Osteocyte (in vitro differentiated cells): ENCODE measurements around the gene CHST11. TPM values are rescaled to one million over a fixed set of nuclear protein-coding genes. Genes with fewer than 3 reads are reported as not detected.

Experiments used
- DNase-seq: peaks from one replicate; pipeline ENCODE4 v3.0.0; 2021; ENCODE audit warnings: mixed read lengths; ENCODE audit not compliant: unreplicated experiment; ENCODE audit errors: extremely low spot score
- H3K27ac Mint-ChIP-seq: one replicate; pipeline ENCODE4 v1.8.0; 2021; ENCODE audit warnings: mild to moderate bottlenecking, mixed read lengths; ENCODE audit not compliant: unreplicated experiment
- H3K27me3 Mint-ChIP-seq: one replicate; pipeline ENCODE4 v1.8.0; 2021; ENCODE audit warnings: mixed read lengths; ENCODE audit not compliant: unreplicated experiment
- H3K36me3 Mint-ChIP-seq: one replicate; pipeline ENCODE4 v1.8.0; 2021; ENCODE audit warnings: mixed read lengths; ENCODE audit not compliant: unreplicated experiment
- H3K4me1 Mint-ChIP-seq: one replicate; pipeline ENCODE4 v1.8.0; 2021; ENCODE audit warnings: mixed read lengths; ENCODE audit not compliant: unreplicated experiment
- H3K4me3 Mint-ChIP-seq: one replicate; pipeline ENCODE4 v1.8.0; 2021; ENCODE audit warnings: mild to moderate bottlenecking, moderate library complexity, mixed read lengths; ENCODE audit not compliant: unreplicated experiment
- H3K9me3 Mint-ChIP-seq: one replicate; pipeline ENCODE4 v1.8.0; 2021; ENCODE audit warnings: mixed read lengths; ENCODE audit not compliant: unreplicated experiment
- total RNA-seq: library from RNA; stranded (reverse); gene quantifications from 2 replicates; pipeline ENCODE4 v1.2.1, GENCODE V29; 2021
- TF ChIP-seq, protein P1 (sequence below): fragments of 200-600 bp; sonication (generic); IDR thresholded peaks from 2 replicates; pipeline ENCODE4 v1.5.0; 2021; ENCODE audit warnings: antibody characterized with exemption, mild to moderate bottlenecking, moderate library complexity

CHST11 gene
- total RNA-seq, 1 donor from 2014 or later = 7.5 TPM

- H3K36me3 Mint-ChIP-seq = no peaks in the 10 kb centered on the region
- H3K9me3 Mint-ChIP-seq = no peaks in the 10 kb centered on the region
- no peaks in the 10 kb centered on the region for H3K27me3 Mint-ChIP-seq
- no peak overlapping the region for H3K27ac Mint-ChIP-seq
- H3K4me3 Mint-ChIP-seq = no peak overlapping the region
- TF ChIP-seq, protein P1, sequence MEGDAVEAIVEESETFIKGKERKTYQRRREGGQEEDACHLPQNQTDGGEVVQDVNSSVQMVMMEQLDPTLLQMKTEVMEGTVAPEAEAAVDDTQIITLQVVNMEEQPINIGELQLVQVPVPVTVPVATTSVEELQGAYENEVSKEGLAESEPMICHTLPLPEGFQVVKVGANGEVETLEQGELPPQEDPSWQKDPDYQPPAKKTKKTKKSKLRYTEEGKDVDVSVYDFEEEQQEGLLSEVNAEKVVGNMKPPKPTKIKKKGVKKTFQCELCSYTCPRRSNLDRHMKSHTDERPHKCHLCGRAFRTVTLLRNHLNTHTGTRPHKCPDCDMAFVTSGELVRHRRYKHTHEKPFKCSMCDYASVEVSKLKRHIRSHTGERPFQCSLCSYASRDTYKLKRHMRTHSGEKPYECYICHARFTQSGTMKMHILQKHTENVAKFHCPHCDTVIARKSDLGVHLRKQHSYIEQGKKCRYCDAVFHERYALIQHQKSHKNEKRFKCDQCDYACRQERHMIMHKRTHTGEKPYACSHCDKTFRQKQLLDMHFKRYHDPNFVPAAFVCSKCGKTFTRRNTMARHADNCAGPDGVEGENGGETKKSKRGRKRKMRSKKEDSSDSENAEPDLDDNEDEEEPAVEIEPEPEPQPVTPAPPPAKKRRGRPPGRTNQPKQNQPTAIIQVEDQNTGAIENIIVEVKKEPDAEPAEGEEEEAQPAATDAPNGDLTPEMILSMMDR = no peak
- no peak for DNase-seq
- peaks cover 54% of the 10 kb centered on the region for H3K4me1 Mint-ChIP-seq
These were observed 256.7 kb downstream of the CHST11 start for GRCh38 chr12:104713444-104713843.

- H3K27ac Mint-ChIP-seq = no peak overlapping the region
- H3K4me1 Mint-ChIP-seq = peaks cover 50% of the 10 kb centered on the region
- TF ChIP-seq, protein P1 = no peak
These were observed 257.6 kb downstream of the CHST11 start for GRCh38 chr12:104714369-104714768.

DNA sequence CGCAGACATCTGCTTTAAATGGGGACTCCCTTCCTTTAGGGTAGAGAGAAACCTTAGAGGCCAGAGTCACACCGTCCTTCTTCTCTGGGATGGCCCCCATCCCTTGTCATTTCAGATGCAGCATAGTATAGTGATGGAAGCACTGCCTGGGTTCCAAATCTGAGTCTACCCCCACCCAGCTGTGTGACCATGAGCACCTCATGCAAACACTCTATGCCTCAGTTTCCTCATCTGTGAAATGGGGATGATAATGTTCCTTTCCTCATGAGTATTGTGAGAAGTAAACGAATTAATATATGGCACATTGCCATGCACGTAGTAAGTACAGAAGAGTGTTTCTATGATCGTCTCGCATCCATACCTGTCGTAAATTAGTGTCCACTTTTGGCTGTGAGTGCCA is 259.4 kb downstream of the CHST11 start:
- Mint-ChIP-seq H3K9me3 (no peaks in the 10 kb centered on the region), H3K4me3 (no peak overlapping the region), H3K27ac (no peak overlapping the region), H3K4me1 (peaks cover 45% of the 10 kb centered on the region), H3K27me3 (no peaks in the 10 kb centered on the region), H3K36me3 (no peaks in the 10 kb centered on the region)
- TF ChIP-seq, protein P1 = no peak
- DNase-seq = no peak

More at GRCh38 chr12:104714369-104714768, 257.6 kb downstream of the CHST11 start:
- Mint-ChIP-seq H3K4me3 (no peak overlapping the region), H3K9me3 (no peaks in the 10 kb centered on the region), H3K27me3 (no peaks in the 10 kb centered on the region), H3K36me3 (no peaks in the 10 kb centered on the region)
- no peak for DNase-seq

DNA sequence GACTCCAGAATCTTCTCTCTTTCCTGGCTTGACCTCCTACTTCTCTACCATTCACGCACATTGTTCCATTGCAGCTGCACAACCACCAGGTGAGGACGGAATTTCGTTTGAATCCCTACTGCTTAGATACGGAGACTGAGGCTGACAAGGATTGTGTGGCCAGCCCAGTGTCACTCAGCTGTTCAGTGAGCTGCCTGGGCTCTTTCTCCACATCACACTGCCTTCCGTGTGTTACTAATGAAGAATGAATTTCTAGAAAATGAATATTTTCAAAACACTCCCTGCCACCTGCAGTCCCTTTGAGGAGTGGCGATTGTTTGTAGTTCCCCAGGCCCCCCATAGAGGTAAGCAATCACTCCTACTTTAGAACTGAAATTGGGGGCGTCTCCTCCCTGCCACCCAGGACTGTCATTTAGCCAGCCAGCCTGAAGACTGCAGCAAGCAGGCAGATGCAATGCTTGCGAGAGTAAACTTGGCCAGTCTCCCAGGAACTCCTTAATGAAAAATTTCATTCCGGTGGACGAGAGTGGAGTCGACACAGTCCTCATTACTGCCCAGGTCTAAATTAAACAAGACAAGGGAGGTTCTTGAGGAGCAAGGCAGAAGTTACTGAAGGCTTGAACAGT is 261.7 kb downstream of the CHST11 start:
- peaks cover 41% of the 10 kb centered on the region for H3K4me1 Mint-ChIP-seq
- TF ChIP-seq, protein P1 = no peak
- no peaks in the 10 kb centered on the region for H3K36me3 Mint-ChIP-seq
- DNase-seq = no peak
- H3K9me3 Mint-ChIP-seq = no peaks in the 10 kb centered on the region
- H3K27me3 Mint-ChIP-seq = no peaks in the 10 kb centered on the region
- H3K27ac Mint-ChIP-seq = no peak overlapping the region
- no peak overlapping the region for H3K4me3 Mint-ChIP-seq

GRCh38 chr12:104719700-104720338 is 263.1 kb downstream of the CHST11 start:
- TF ChIP-seq, protein P1 = no peak
- H3K27me3 Mint-ChIP-seq = no peaks in the 10 kb centered on the region
- H3K36me3 Mint-ChIP-seq = no peaks in the 10 kb centered on the region
- H3K9me3 Mint-ChIP-seq = no peaks in the 10 kb centered on the region
- H3K27ac Mint-ChIP-seq = peak overlapping the region; percentile 78
- peaks cover 36% of the 10 kb centered on the region for H3K4me1 Mint-ChIP-seq
- no peak for DNase-seq
- no peak overlapping the region for H3K4me3 Mint-ChIP-seq
